ENCODE results near the gene FLNB.
A peak's percentile ranks its signal among the peaks of the same experiment; 100 is the strongest.

Gene FLNB

GRCh38 chr3:58111513-58112184 lies 103.4 kb downstream of the FLNB start:
- Histone ChIP-seq H3K79me1 (replicated peaks; ENCODE audit: low read length, poor library complexity, severe bottlenecking) (peaks cover 26% of the 10 kb centered on the region), H3K4me1 (ENCODE audit: control insufficient read depth, insufficient read depth, low read depth, low read length) (no peaks in the 10 kb centered on the region), H2AK5ac (ENCODE audit: low read length, severe bottlenecking) (no peak overlapping the region), H3K27ac (ENCODE audit: low read length, poor library complexity, severe bottlenecking) (no peak overlapping the region), H3K18ac (ENCODE audit: low read depth in 1 of 2, low read length in 2 of 2) (no peak overlapping the region), H3K9ac (ENCODE audit: low read length) (no peak overlapping the region), H3K27me3 (ENCODE audit: control insufficient read depth in 1 of 2, insufficient read depth in 1 of 2, low read length in 2 of 2) (no peaks in the 10 kb centered on the region), H4K8ac (ENCODE audit: low read length) (no peak overlapping the region), H2BK5ac (ENCODE audit: low read depth, low read length, poor library complexity, severe bottlenecking) (no peak overlapping the region), H2BK12ac (ENCODE audit: low read length in 2 of 2) (no peak overlapping the region), H2BK120ac (ENCODE audit: low read depth, low read length) (no peak overlapping the region), H3K4ac (ENCODE audit: low read depth in 1 of 2, low read length in 2 of 2) (no peak overlapping the region), H2AFZ (ENCODE audit: low read depth, low read length) (no peak overlapping the region), H3K36me3 (ENCODE audit: control insufficient read depth in 1 of 2, insufficient read depth in 2 of 2, low read depth in 1 of 2, low read length in 2 of 2) (peaks cover 67 to 89% of the 10 kb centered on the region in 2 experiments), H3K4me3 (ENCODE audit: insufficient read depth in 1 of 2, low read depth in 1 of 2, low read length in 2 of 2) (no peak overlapping the region), H2BK15ac (ENCODE audit: low read depth, poor library complexity, severe bottlenecking) (no peak overlapping the region), H4K91ac (ENCODE audit: low read length) (no peak overlapping the region), H3K4me2 (ENCODE audit: low read length, poor library complexity, severe bottlenecking) (no peak overlapping the region), H3K9me3 (ENCODE audit: control insufficient read depth, low read length) (no peaks in the 10 kb centered on the region), H3K23ac (ENCODE audit: low read length in 2 of 2) (peak overlapping the region in 1 of 2 experiments; percentile 18), H3K14ac (ENCODE audit: low read length in 2 of 2) (no peak overlapping the region)
- no peak for DNase-seq
- 95% methylated on average over 11 of the region's 11 CpGs for WGBS

GRCh38 chr3:58112185-58112535 lies 103.9 kb downstream of the FLNB start:
- Histone ChIP-seq H2BK5ac (ENCODE audit: low read depth, low read length, poor library complexity, severe bottlenecking) (no peak overlapping the region), H3K27ac (ENCODE audit: low read length, poor library complexity, severe bottlenecking) (no peak overlapping the region), H3K4me3 (ENCODE audit: insufficient read depth in 1 of 2, low read depth in 1 of 2, low read length in 2 of 2) (no peak overlapping the region), H4K91ac (ENCODE audit: low read length) (no peak overlapping the region), H2BK120ac (ENCODE audit: low read depth, low read length) (no peak overlapping the region), H2BK15ac (ENCODE audit: low read depth, poor library complexity, severe bottlenecking) (no peak overlapping the region), H3K18ac (ENCODE audit: low read depth in 1 of 2, low read length in 2 of 2) (no peak overlapping the region), H2AFZ (ENCODE audit: low read depth, low read length) (no peak overlapping the region), H3K79me1 (replicated peaks; ENCODE audit: low read length, poor library complexity, severe bottlenecking) (peaks cover 28% of the 10 kb centered on the region), H4K8ac (ENCODE audit: low read length) (no peak overlapping the region), H3K27me3 (ENCODE audit: control insufficient read depth in 1 of 2, insufficient read depth in 1 of 2, low read length in 2 of 2) (no peaks in the 10 kb centered on the region), H3K4me2 (ENCODE audit: low read length, poor library complexity, severe bottlenecking) (no peak overlapping the region), H2AK5ac (ENCODE audit: low read length, severe bottlenecking) (no peak overlapping the region), H3K14ac (ENCODE audit: low read length in 2 of 2) (no peak overlapping the region), H3K36me3 (ENCODE audit: control insufficient read depth in 1 of 2, insufficient read depth in 2 of 2, low read depth in 1 of 2, low read length in 2 of 2) (peaks cover 66 to 85% of the 10 kb centered on the region in 2 experiments), H3K23ac (ENCODE audit: low read length in 2 of 2) (peak overlapping the region in 1 of 2 experiments; percentile 19), H3K9me3 (ENCODE audit: control insufficient read depth, low read length) (no peaks in the 10 kb centered on the region), H3K9ac (ENCODE audit: low read length) (no peak overlapping the region), H2BK12ac (ENCODE audit: low read length in 2 of 2) (no peak overlapping the region), H3K4ac (ENCODE audit: low read depth in 1 of 2, low read length in 2 of 2) (no peak overlapping the region), H3K4me1 (ENCODE audit: control insufficient read depth, insufficient read depth, low read depth, low read length) (no peaks in the 10 kb centered on the region)
- 96% methylated on average over 6 of the region's 6 CpGs for WGBS
- no peak for DNase-seq

- Histone ChIP-seq H3K4me3 (ENCODE audit: insufficient read depth in 1 of 2, low read depth in 1 of 2, low read length in 2 of 2) (no peak overlapping the region), H3K27ac (ENCODE audit: low read length, poor library complexity, severe bottlenecking) (no peak overlapping the region), H2BK15ac (ENCODE audit: low read depth, poor library complexity, severe bottlenecking) (no peak overlapping the region), H2AK5ac (ENCODE audit: low read length, severe bottlenecking) (no peak overlapping the region), H2BK120ac (ENCODE audit: low read depth, low read length) (no peak overlapping the region), H2BK12ac (ENCODE audit: low read length in 2 of 2) (no peak overlapping the region), H4K8ac (ENCODE audit: low read length) (no peak overlapping the region), H3K14ac (ENCODE audit: low read length in 2 of 2) (no peak overlapping the region), H2AFZ (ENCODE audit: low read depth, low read length) (no peak overlapping the region), H3K9ac (ENCODE audit: low read length) (no peak overlapping the region), H3K23ac (ENCODE audit: low read length in 2 of 2) (no peak overlapping the region), H4K91ac (ENCODE audit: low read length) (no peak overlapping the region), H2BK5ac (ENCODE audit: low read depth, low read length, poor library complexity, severe bottlenecking) (no peak overlapping the region), H3K4me2 (ENCODE audit: low read length, poor library complexity, severe bottlenecking) (no peak overlapping the region), H3K4ac (ENCODE audit: low read depth in 1 of 2, low read length in 2 of 2) (no peak overlapping the region), H3K27me3 (ENCODE audit: control insufficient read depth in 1 of 2, insufficient read depth in 1 of 2, low read length in 2 of 2) (no peaks in the 10 kb centered on the region), H3K18ac (ENCODE audit: low read depth in 1 of 2, low read length in 2 of 2) (no peak overlapping the region), H3K36me3 (ENCODE audit: control insufficient read depth in 1 of 2, insufficient read depth in 2 of 2, low read depth in 1 of 2, low read length in 2 of 2) (peaks cover 66 to 77% of the 10 kb centered on the region in 2 experiments), H3K9me3 (ENCODE audit: control insufficient read depth, low read length) (no peaks in the 10 kb centered on the region), H3K79me1 (replicated peaks; ENCODE audit: low read length, poor library complexity, severe bottlenecking) (peaks cover 26% of the 10 kb centered on the region), H3K4me1 (ENCODE audit: control insufficient read depth, insufficient read depth, low read depth, low read length) (peaks cover 5% of the 10 kb centered on the region)
- no peak for DNase-seq
- 96% methylated on average over 6 of the region's 6 CpGs for WGBS
Measured at GRCh38 chr3:58115175-58115574, 107.0 kb downstream of the FLNB start.

- WGBS = 96% methylated on average over 12 of the region's 12 CpGs
Measured at GRCh38 chr3:58116161-58116955, 108.1 kb downstream of the FLNB start.

More at GRCh38 chr3:58116161-58116955, 108.1 kb downstream of the FLNB start:
- Histone ChIP-seq H3K9ac (ENCODE audit: low read length) (peak overlapping the region; percentile 82), H3K23ac (ENCODE audit: low read length in 2 of 2) (no peak overlapping the region), H3K27ac (ENCODE audit: low read length, poor library complexity, severe bottlenecking) (no peak overlapping the region), H4K8ac (ENCODE audit: low read length) (peak overlapping the region; percentile 19), H3K4ac (ENCODE audit: low read depth in 1 of 2, low read length in 2 of 2) (no peak overlapping the region), H2BK12ac (ENCODE audit: low read length in 2 of 2) (no peak overlapping the region), H2BK15ac (ENCODE audit: low read depth, poor library complexity, severe bottlenecking) (no peak overlapping the region), H3K14ac (ENCODE audit: low read length in 2 of 2) (no peak overlapping the region), H2AK5ac (ENCODE audit: low read length, severe bottlenecking) (no peak overlapping the region), H2BK120ac (ENCODE audit: low read depth, low read length) (peak overlapping the region; percentile 27), H3K27me3 (ENCODE audit: control insufficient read depth in 1 of 2, insufficient read depth in 1 of 2, low read length in 2 of 2) (no peaks in the 10 kb centered on the region), H3K4me3 (ENCODE audit: insufficient read depth in 1 of 2, low read depth in 1 of 2, low read length in 2 of 2) (peak overlapping the region in 1 of 2 experiments; percentile 59), H3K4me1 (ENCODE audit: control insufficient read depth, insufficient read depth, low read depth, low read length) (peaks cover 5% of the 10 kb centered on the region), H2AFZ (ENCODE audit: low read depth, low read length) (no peak overlapping the region), H2BK5ac (ENCODE audit: low read depth, low read length, poor library complexity, severe bottlenecking) (no peak overlapping the region), H3K4me2 (ENCODE audit: low read length, poor library complexity, severe bottlenecking) (no peak overlapping the region), H3K36me3 (ENCODE audit: control insufficient read depth in 1 of 2, insufficient read depth in 2 of 2, low read depth in 1 of 2, low read length in 2 of 2) (peaks cover 71 to 80% of the 10 kb centered on the region in 2 experiments), H4K91ac (ENCODE audit: low read length) (no peak overlapping the region), H3K9me3 (ENCODE audit: control insufficient read depth, low read length) (no peaks in the 10 kb centered on the region), H3K18ac (ENCODE audit: low read depth in 1 of 2, low read length in 2 of 2) (no peak overlapping the region), H3K79me1 (replicated peaks; ENCODE audit: low read length, poor library complexity, severe bottlenecking) (peaks cover 25% of the 10 kb centered on the region)
- no peak for DNase-seq

Measured in mesenchymal stem cell (in vitro differentiated cells and primary cell).